GM06990 (cell line): Measurements from ENCODE around the gene COQ8A.

Experiments used
- DNase-seq: peaks from one replicate; pipeline ENCODE4 v3.0.0-alpha.2; 2011; ENCODE audit not compliant: insufficient read length; ENCODE audit errors: extremely low read depth
- H3K27me3 ChIP-seq: replicated peaks from 2 replicates; pipeline ENCODE4 v1.6.0; 2011; ENCODE audit warnings: low read length; ENCODE audit not compliant: control insufficient read depth, insufficient read depth
- H3K36me3 ChIP-seq: 2 replicates; pipeline ENCODE4 v1.5.1; 2011; ENCODE audit warnings: low read length; ENCODE audit not compliant: control insufficient read depth, insufficient read depth
- H3K4me3 ChIP-seq: replicated peaks from 2 replicates; pipeline ENCODE4 v1.5.1; 2011; ENCODE audit warnings: low read depth, mild to moderate bottlenecking, control low read depth, low read length
- CTCF ChIP-seq: IDR thresholded peaks from 2 replicates; pipeline ENCODE4 v1.5.1; 2011; ENCODE audit warnings: low read length, control low read depth, mild to moderate bottlenecking, inconsistent platforms; ENCODE audit not compliant: insufficient read depth, poor library complexity, severe bottlenecking

The COQ8A gene

GRCh38 chr1:226960944-226961765, 21.1 kb downstream of the COQ8A start:
- H3K4me3 ChIP-seq = no peak overlapping the region
- H3K36me3 ChIP-seq = no peaks in the 10 kb centered on the region; the same call in 1 of the 2 replicates
- DNase-seq = no peak
- no peak for TF ChIP-seq CTCF
- no peaks in the 10 kb centered on the region for H3K27me3 ChIP-seq

- no peak for TF ChIP-seq CTCF
- Histone ChIP-seq H3K4me3 (no peak overlapping the region), H3K27me3 (no peaks in the 10 kb centered on the region), H3K36me3 (no peaks in the 10 kb centered on the region; the same call in none of the 2 replicates)
- DNase-seq = no peak
Observed at GRCh38 chr1:226962421-226963391, 22.6 kb downstream of the COQ8A start.

GRCh38 chr1:226964068-226964425, 24.0 kb downstream of the COQ8A start:
- no peaks in the 10 kb centered on the region for H3K27me3 ChIP-seq
- no peak overlapping the region for H3K4me3 ChIP-seq
- no peak for DNase-seq
- TF ChIP-seq CTCF = no peak
- no peaks in the 10 kb centered on the region; the same call in none of the 2 replicates for H3K36me3 ChIP-seq

GRCh38 chr1:226964611-226965486, 24.8 kb downstream of the COQ8A start:
- DNase-seq = no peak
- Histone ChIP-seq H3K36me3 (no peaks in the 10 kb centered on the region; the same call in none of the 2 replicates), H3K27me3 (no peaks in the 10 kb centered on the region), H3K4me3 (no peak overlapping the region)
- no peak for TF ChIP-seq CTCF
